Measurements from ENCODE around the gene SLC22A23. TPM values are rescaled to one million over a fixed set of nuclear protein-coding genes. Genes with fewer than 3 reads are reported as not detected.

SLC22A23 gene
- total RNA-seq, 2 donors from 2014 or later = 85.7 to 89.5 TPM

GRCh38 chr6:3227363-3228045 is 229.3 kb downstream of the SLC22A23 start, which contains the start of gene TUBB2B:
Gene TUBB2B, minus strand, starts transcription at chr6:3227653. Its CDS starts 110 bp downstream, at chr6:3227543.
- H3K4me3 ChIP-seq = peak within 1 kb of the TSS; percentile 25
- DNase-seq = no peak
- H3K27me3 ChIP-seq = peaks cover 65% of the 10 kb centered on the region
- H3K27ac ChIP-seq = no peak within 1 kb of the TSS
- H3K36me3 ChIP-seq = no peaks in the 10 kb centered on the region
- peaks cover 26% of the 10 kb centered on the region for H3K4me1 ChIP-seq
- no peaks in the 10 kb centered on the region for H3K9me3 ChIP-seq
- intact Hi-C loops (cut with DNase I) = no loop called here
- H3K9ac ChIP-seq (ENCODE audit: low read depth in 2 of 2, low read length in 2 of 2) = peak within 1 kb of the TSS in 1 of 2 donors; percentile 12
- TF ChIP-seq, protein P1, sequence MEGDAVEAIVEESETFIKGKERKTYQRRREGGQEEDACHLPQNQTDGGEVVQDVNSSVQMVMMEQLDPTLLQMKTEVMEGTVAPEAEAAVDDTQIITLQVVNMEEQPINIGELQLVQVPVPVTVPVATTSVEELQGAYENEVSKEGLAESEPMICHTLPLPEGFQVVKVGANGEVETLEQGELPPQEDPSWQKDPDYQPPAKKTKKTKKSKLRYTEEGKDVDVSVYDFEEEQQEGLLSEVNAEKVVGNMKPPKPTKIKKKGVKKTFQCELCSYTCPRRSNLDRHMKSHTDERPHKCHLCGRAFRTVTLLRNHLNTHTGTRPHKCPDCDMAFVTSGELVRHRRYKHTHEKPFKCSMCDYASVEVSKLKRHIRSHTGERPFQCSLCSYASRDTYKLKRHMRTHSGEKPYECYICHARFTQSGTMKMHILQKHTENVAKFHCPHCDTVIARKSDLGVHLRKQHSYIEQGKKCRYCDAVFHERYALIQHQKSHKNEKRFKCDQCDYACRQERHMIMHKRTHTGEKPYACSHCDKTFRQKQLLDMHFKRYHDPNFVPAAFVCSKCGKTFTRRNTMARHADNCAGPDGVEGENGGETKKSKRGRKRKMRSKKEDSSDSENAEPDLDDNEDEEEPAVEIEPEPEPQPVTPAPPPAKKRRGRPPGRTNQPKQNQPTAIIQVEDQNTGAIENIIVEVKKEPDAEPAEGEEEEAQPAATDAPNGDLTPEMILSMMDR (IDR thresholded peaks at IDR 0.05) = no peak

- no peaks in the 10 kb centered on the region for H3K36me3 ChIP-seq
- TF ChIP-seq, protein P1 (IDR thresholded peaks at IDR 0.05) = no peak
- H3K27ac ChIP-seq = no peak overlapping the region
- DNase-seq = peak; percentile 27
- H3K4me1 ChIP-seq = peaks cover 23% of the 10 kb centered on the region
- H3K27me3 ChIP-seq = peaks cover 57% of the 10 kb centered on the region
- intact Hi-C loops (cut with DNase I) = no loop called here
- peak overlapping the region; percentile 25 for H3K4me3 ChIP-seq
- peak overlapping the region in 1 of 2 donors; percentile 12 for H3K9ac ChIP-seq (ENCODE audit: low read depth in 2 of 2, low read length in 2 of 2)
- H3K9me3 ChIP-seq = no peaks in the 10 kb centered on the region
Measured at GRCh38 chr6:3226481-3227362, 230.1 kb downstream of the SLC22A23 start.

DNA sequence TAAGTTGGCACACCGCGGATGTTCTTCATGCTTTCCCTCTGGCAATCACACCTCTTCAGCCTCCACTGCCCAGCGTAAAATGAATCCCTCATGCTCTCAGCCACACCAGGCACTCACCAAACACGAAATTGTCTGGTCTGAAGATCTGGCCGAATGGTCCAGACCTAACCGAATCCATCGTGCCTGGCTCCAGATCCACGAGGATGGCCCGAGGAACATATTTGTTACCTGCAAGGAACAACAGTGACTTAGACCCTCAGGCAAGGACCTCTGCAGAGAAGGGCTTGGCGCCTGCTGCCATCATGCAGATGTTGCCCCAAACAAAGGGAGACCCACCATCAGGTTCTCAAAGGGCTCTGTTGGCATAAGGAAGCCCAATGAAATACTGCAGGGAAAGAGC is 230.8 kb downstream of the SLC22A23 start:
- no peak overlapping the region for H3K4me3 ChIP-seq
- intact Hi-C loops (cut with DNase I) = no loop called here
- no peak overlapping the region for H3K27ac ChIP-seq
- H3K9me3 ChIP-seq = no peaks in the 10 kb centered on the region
- no peak overlapping the region for H3K9ac ChIP-seq (ENCODE audit: low read depth in 2 of 2, low read length in 2 of 2)
- no peak for DNase-seq
- TF ChIP-seq, protein P1 (IDR thresholded peaks at IDR 0.05) = no peak
- no peaks in the 10 kb centered on the region for H3K36me3 ChIP-seq
- peaks cover 21% of the 10 kb centered on the region for H3K4me1 ChIP-seq
- peaks cover 52% of the 10 kb centered on the region for H3K27me3 ChIP-seq

DNA sequence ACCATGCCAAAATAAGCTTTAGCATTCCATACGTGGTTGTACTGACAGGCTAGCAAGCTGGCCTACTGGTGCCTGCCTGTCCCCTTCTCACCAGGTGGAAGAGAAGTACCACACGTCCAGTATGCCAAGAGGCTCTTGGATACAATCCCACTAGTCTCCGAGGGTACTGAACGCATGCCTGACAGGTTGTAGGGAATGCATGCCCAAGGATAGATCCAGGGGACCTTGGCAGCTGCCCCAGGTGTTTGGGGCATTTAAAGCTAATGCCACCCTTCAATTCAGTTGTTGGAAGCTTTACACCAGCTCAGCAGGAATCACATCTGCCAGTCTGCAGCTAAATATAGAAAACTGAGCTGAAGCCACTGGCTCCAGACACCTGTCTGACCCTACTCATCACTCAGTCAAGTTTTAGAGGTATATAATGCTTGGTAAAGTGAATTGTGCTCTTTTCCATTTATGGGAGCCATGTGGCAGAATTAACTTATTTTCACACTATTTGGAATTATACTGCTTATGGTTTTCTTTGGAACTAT is 234.3 kb downstream of the SLC22A23 start:
- Histone ChIP-seq H3K4me1 (peaks cover 8% of the 10 kb centered on the region), H3K9ac (ENCODE audit: low read depth in 2 of 2, low read length in 2 of 2) (no peak overlapping the region), H3K36me3 (no peaks in the 10 kb centered on the region), H3K4me3 (no peak overlapping the region), H3K27me3 (peaks cover 24% of the 10 kb centered on the region), H3K27ac (no peak overlapping the region), H3K9me3 (no peaks in the 10 kb centered on the region)
- TF ChIP-seq, protein P1 (IDR thresholded peaks at IDR 0.05) = no peak
- DNase-seq = no peak
- intact Hi-C loops (cut with DNase I) = no loop called here

GRCh38 chr6:3221578-3221977 is 235.3 kb downstream of the SLC22A23 start:
- intact Hi-C loops (cut with DNase I) = no loop called here
- DNase-seq = no peak
- H3K4me3 ChIP-seq = no peak overlapping the region
- H3K9ac ChIP-seq (ENCODE audit: low read depth in 2 of 2, low read length in 2 of 2) = no peak overlapping the region
- no peaks in the 10 kb centered on the region for H3K9me3 ChIP-seq
- peaks cover 14% of the 10 kb centered on the region for H3K27me3 ChIP-seq
- H3K4me1 ChIP-seq = no peaks in the 10 kb centered on the region
- H3K27ac ChIP-seq = no peak overlapping the region
- TF ChIP-seq, protein P1 (IDR thresholded peaks at IDR 0.05) = no peak
- H3K36me3 ChIP-seq = no peaks in the 10 kb centered on the region

Data from colonic mucosa (tissue), 4 donors.